GM19467 (cell line): ENCODE results near the gene CTSC.
A peak's percentile ranks its signal among the peaks of the same experiment; 100 is the strongest.

ENCODE experiments used
- ATAC-seq: cut with Tn5 transposase; IDR thresholded peaks from one replicate; pipeline ENCODE4 v1.9.1; 2021; ENCODE audit warnings: mild to moderate bottlenecking, moderate library complexity; ENCODE audit not compliant: unreplicated experiment

The CTSC gene

GRCh38 chr11:88337181-88337986, at the start of gene CTSC:
CTSC (minus strand) TSS chr11:88337736; CDS start chr11:88337672, 64 bp downstream.
- peak; percentile 94 for ATAC-seq

GRCh38 chr11:88384669-88385005, 47.1 kb upstream of the CTSC start:
- no peak for ATAC-seq

GRCh38 chr11:88384004-88384668, 46.6 kb upstream of the CTSC start:
- no peak for ATAC-seq

DNA sequence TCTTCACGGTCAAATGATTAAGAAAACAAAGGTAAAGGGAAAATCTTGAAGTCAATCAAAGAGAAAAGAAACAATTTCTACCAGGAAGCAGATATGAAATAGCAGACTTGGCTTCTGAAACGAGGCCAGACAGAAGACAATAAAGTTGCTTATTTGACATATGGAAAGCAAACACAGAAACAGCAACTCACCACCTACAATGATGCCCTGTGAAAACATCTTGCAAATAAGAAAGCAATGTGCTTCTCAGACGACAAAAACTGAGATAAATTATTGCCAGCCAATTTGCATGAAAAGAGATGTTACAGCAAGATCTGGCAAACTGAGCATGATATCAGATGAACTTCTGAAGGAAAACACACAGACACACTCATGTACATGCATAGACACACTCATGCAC, 45.9 kb upstream of the CTSC start:
- no peak for ATAC-seq

- no peak for ATAC-seq
Observed at GRCh38 chr11:88379130-88379529, 41.6 kb upstream of the CTSC start.

DNA sequence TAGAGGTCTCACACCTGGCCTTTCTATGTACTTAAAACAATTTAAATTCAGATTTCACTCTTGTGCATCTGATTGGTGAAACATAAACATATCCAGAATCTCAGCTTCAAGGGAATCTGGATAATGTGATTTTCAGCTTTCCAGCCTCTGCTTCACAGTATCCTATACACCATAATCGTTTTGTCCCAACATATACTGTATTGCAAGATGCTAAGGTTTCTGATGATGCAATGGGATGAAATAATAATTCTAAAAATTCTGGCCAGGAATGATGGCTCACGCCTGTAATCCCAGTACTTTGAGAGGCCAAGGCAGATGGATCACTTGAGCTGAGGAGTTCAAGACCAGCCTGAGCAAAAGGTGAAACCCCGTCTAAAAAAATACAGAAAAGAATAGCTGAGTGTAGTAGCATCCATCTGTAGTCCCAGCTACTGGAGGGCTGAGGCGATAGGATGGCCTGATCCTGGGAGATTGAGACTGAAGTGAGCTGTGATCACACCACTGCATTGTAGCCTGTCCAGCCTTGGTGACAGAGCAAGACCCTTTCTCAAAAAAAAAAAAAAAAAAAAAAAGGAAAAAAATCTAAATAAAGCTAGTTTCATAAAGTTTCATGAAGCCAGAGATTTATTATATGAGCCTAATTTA, 41.0 kb upstream of the CTSC start:
- ATAC-seq, result no peak

- no peak for ATAC-seq
Observed at GRCh38 chr11:88377646-88378045, 40.1 kb upstream of the CTSC start.

GRCh38 chr11:88377144-88377543, 39.6 kb upstream of the CTSC start:
- ATAC-seq, result no peak

- ATAC-seq, result no peak
Observed at GRCh38 chr11:88375927-88376470, 38.5 kb upstream of the CTSC start.

- no peak for ATAC-seq
Observed at GRCh38 chr11:88370782-88371181, 33.2 kb upstream of the CTSC start.

- ATAC-seq, result no peak
Observed at GRCh38 chr11:88367310-88367709, 29.8 kb upstream of the CTSC start.

DNA sequence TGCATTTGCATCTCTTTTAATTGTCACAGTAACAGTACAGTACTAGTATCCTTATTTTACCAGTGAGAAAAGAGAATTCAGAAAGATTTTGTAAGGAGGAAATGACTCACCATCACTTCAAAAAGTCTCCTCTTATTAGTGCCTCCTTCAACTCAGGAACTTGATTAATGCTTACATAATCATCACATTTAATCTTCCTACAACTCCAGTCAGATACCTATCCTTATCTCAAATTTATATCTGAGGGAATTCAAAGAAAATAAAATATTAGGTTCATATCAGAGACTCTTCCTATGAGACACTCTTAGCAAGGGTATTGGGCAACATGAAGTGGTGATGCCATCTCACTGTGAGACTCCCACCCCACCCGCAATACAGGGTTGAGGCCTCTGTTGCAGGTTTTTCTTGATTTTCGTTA, 26.1 kb upstream of the CTSC start:
- no peak for ATAC-seq

- ATAC-seq, result no peak
Observed at GRCh38 chr11:88363004-88363403, 25.5 kb upstream of the CTSC start.

GRCh38 chr11:88360141-88360540, 22.6 kb upstream of the CTSC start:
- ATAC-seq, result peak; percentile 28

GRCh38 chr11:88359541-88359940, 22.0 kb upstream of the CTSC start:
- ATAC-seq, result peak; percentile 59

- no peak for ATAC-seq
Observed at GRCh38 chr11:88359114-88359513, 21.6 kb upstream of the CTSC start.

DNA sequence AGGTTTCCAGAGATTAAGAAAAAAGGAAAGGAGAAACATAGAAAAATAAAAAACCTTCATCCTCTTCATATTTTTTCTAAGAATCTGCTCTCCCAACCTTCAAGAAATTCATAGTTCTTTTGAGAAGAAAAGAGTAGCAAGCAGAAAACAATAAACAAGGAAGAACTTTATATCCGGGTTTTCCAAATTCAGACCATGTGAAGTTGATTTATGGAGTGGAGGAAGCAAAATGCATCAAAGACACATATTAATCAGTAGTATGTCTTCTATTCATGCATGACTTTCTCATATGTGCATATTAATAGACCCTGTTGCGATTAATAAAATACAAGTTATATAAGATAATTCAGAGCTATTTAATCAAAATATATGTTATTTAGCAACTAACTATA, 20.5 kb upstream of the CTSC start:
- no peak for ATAC-seq

DNA sequence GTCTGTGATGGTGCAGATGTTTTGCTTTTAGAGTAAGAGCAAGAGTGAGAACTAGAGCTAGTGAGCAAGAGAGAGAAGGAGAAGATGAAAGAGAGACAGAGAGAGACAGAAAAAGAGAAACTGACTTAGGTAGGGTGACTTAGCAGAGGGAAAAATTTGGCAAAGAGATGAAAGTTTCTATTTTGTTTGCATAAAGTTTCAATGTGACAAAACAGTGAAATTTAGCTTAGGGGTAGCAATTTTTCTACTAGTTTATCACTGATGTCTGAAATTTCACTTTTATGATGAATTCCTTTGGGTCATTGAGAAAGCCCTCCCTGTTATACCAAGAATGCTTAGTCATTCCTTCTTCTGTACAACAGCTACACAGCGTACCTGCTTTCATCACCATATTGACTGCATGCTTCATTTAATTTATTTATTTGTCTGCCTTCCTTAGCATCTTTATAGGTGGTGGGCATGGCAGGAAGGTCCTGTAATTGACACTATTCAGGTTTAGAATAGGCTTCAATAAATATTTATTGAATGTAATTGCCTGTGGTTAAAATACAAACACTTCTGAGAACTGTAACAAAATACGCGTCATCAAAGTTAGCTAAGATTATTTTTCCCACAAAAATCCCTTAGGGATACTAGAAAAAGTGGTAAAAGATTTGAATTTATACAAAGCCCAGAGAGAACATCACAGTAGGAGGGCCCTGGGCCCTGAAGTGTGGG, 19.9 kb upstream of the CTSC start:
- peak; percentile 45 for ATAC-seq

- ATAC-seq, result no peak
Observed at GRCh38 chr11:88355887-88356286, 18.4 kb upstream of the CTSC start.

- peak; percentile 25 for ATAC-seq
Observed at GRCh38 chr11:88354912-88355311, 17.4 kb upstream of the CTSC start.

GRCh38 chr11:88353835-88354496, 16.4 kb upstream of the CTSC start:
- ATAC-seq, result peak; percentile 28
